A172 (cell line): ENCODE data around the gene PCDH9. TPM values are rescaled to one million over a fixed set of nuclear protein-coding genes. Genes with fewer than 3 reads are reported as not detected.
A peak's percentile ranks its signal among the peaks of the same experiment; 100 is the strongest.

Experiments
- DNase-seq: peaks from one replicate; pipeline ENCODE4 v3.0.0-alpha.2; 2015; ENCODE audit warnings: low spot score
- total RNA-seq: library from RNA; depleted of rRNA; stranded (reverse); fragments of >200 nt; shearing (Covaris generic); gene quantifications from 2 replicates; pipeline ENCODE4 v1.2.3, GENCODE V29; 2014

PCDH9 gene
- total RNA-seq, 1 experiment from 2014 or later = 0.02 TPM

DNA sequence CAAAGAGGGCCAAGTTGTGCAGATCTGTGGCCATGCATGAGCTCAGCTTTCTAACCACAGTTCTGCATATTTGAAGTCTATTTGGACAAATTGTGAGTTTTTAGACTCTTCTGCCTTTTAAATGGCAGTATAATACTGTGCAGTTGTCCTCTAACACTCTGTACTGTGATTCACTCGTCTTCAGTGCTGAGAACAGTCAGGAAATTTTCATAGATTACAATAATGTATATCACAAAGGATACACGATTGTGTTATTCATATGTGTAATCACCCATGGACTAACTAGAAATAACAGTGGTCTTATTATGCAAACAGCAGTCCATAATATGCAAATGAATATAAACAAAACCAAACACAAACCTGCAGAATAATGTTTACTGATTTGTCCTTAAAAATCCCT lies 259.1 kb downstream of the PCDH9 start:
- no peak for DNase-seq

DNA sequence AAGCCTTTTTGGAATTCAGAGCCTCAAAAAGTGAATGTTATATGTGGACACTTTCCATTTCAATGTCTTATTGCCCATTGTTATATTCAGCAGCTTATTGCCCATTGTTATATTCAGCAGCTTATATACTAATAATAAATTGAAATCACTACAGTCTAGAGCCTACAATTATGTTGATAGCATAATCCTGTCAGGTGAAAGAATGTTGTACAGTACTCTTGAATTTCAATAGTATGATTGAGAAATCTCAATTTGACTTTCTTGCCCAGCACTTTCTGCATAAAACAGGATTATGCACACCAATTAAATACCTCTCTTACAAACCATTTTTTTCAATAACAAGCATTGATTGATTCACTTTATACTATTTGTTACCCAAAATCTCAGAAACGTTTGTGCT lies 260.8 kb downstream of the PCDH9 start:
- DNase-seq = no peak

DNA sequence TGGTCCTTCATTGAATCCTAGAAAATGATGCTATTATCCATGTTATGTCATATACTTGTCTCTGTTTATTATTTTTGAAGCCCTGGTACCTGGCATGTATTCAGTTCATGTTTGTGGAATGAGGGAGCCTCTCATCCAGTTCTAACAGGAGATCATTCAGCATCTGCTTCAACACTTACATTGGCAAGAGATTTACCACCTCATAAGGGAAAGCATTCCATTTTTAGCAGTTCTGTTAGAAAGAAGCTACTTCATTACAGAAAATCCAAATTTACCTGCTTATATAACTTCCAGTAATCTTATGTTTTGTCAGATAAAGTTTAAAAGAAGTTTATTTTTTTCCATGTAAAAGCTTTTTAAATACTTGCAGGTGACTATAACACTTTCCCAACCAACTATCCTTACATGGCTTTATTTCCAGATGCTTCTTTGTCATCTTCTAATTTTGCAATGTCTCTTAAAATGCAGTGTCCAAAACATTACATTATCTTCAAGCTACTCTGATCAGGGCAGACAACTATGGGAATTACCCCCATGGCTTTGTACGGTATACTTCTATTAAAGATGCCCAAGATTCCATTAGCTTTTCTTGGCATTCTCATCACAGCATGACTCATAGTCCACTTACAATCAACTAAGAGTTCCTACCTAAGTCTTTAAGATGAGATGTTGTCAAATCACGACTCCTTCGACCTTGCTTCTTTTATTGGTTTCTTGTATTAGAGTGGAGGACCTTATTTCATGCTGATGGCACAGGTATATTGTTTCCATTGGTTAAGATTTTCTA lies 262.1 kb downstream of the PCDH9 start:
- no peak for DNase-seq

DNA sequence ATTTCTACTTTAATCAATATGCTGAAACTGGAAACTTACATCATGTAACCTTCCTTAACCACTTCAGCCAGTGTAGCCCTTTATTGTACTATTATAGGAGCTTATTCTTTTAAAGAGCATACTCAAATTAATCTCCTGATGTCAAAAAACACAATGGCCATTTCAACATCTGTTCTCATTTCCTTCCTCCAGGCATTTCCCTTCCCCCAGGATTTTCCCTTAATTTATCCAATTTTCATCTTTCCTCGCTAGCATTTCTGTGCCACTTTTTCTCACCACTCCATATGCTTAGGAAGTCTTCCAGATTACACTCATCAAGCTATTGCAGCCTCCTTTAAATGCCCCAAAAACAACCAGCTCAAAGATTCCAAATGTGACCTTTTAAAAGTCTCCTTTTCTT lies 265.0 kb downstream of the PCDH9 start:
- no peak for DNase-seq

DNA sequence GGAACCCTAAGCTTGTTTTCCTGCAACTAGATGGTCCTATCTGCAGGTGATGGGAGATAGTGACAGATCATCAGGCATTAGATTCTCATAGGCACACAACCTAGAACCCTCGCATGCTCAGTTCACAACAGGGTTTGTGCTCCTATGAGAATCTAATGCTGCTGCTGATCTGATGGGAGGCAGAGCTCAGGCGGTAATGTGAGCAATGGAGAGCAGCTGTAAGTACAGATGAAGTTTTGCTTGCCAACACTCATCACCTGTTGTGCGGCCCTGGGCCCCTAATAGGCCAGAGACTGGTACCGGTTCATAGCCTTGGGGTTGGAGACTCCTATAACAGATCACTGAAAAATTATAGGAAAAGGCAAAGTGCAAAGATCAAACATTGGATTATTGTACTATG lies 267.2 kb downstream of the PCDH9 start:
- no peak for DNase-seq

DNA sequence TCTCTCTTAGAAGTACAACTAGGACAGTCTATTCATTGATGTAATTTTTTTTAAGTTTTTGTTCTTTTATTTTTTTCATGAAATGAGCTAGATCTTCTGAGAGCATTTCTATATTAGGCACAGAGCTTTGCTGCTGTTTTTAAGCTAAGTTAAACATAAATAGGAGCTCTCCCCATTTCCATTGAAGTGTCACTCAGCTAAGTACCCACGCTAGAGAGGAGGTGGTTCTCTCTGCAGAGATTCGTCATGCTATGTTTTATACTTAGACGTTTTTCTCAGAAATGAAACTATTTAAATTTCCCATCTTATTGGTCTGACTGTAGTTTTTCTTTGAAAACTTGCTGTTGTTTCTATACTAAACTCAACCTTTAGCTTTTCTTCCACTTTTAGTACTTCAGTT lies 271.5 kb downstream of the PCDH9 start:
- no peak for DNase-seq

DNA sequence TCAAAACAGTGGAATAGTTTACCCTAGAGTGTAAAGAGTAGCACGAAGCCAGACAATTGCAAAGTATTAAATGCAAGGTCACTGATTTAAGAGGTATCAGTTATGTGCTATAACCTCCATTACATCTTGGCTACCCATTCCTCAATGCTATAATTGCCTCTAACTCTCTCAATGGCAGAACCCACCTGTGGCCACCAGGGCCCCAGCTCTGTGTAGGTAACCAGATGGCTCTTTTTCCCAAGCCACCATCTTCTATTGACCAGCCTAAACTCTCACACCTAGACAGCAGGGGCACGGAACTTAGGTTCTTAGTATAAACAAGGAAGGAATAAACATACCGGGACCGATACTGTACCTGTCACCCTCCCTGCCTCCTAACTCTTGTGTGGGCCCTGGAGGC lies 277.6 kb downstream of the PCDH9 start:
- DNase-seq = no peak

DNA sequence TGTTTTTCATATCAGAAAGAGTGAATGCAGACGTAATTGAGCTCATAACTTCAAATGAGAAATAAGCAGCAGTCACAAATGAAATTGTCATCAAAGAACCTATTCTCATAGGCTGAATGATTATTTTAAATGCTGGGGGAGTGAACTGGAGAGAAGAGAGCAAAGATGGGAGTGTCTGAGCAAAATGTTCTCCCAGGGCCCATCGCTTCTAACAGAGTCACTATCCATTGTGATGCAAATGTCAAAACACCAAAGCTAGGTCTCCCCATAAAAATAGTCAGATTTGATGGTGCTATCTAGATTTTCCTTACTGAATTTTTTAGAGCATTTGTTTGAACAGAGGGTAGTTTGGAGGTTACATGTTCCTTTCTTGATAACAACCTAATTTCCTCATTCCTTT lies 278.7 kb downstream of the PCDH9 start:
- no peak for DNase-seq

DNA sequence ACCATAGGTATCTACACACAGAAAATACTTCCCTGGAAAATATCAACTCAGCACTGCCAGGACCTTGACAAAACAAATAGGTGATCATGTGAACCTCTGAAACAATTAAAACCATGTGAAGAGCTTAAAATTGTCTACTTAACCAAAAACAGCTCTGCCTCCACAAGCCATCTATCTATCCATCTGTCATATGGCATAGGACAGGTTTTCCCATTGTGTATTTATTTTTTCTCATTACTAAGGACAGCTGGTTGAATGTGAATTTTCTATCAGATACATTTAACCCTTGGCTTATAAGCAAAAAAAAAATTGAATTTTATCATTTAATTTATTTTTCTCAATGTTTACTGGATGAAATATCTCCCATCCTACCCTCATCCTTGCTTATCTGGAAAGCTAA lies 279.5 kb downstream of the PCDH9 start:
- no peak for DNase-seq

DNA sequence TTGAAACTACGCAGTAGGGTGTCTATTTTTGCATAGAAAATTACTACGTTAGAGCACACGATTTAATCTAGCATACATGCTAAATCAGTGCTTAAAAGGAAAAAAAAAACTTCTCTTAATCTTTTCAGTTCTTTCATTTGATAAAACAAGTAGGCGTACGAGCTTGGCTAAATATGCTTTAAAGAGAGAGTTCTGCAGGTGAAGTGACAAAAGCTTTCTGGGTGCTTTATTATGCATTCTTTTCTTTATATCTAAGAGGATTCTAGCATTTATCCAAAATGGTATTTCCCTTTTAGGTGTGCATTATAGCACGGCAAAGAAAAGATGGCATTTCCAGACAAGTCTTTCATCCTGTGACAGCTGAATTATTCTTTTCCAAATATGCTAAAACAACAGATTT lies 281.2 kb downstream of the PCDH9 start:
- no peak for DNase-seq

DNA sequence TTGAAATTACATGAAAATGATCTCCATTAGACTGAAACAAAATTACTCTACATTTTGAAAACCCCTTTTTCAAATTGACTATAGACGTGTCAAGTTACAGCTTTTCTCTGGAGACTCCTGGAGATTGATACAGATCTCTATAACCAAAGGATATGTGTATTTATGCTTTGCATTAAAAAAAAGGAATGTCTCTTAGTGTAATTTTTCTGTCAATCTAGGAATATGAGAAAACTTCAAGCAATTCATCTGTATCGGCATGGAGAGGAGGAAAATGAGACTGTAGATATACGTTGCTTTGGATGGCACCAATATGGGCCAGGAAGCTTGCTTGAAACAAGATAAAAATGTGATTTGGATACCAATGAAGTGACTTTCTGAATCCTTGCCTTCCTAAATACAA lies 286.6 kb downstream of the PCDH9 start:
- no peak for DNase-seq

DNA sequence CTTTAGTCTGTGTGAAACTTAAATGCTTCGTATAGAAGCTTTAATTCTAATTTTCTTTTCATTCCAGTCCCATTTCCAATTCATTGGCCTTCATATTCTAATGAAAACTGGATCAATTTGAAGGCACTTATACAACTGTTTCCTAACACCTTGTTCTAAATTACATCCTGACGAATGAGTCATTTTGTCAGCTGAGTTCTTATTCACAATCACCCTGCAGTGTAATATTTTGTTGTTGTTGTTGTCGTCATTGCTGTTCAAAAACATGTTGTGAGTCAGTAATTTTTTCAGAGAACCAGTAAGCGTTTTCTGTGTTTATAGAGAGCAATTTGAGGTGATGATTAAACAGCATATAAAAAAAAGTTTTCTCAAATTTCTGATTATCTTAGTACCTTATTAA lies 290.0 kb downstream of the PCDH9 start:
- peak; percentile 22 for DNase-seq

DNA sequence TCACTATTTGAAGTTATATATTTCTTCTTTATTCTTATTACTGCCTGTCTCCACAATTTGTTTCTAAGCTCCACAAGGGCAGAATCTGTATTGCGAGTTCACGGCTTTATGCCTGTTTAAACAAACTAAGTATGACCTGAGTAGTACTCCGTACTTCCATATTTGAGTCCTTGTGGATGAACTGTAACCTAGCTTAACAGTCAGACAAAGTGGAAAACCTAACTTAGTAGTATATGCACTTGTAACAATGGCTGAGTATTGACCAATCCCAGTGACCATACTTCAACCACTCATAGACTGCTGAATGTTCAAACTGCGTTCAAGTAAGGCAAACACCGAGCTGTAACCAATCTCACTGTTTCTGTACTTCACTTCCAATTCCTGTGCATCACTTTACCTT lies 292.7 kb downstream of the PCDH9 start:
- DNase-seq = peak; percentile 46

DNA sequence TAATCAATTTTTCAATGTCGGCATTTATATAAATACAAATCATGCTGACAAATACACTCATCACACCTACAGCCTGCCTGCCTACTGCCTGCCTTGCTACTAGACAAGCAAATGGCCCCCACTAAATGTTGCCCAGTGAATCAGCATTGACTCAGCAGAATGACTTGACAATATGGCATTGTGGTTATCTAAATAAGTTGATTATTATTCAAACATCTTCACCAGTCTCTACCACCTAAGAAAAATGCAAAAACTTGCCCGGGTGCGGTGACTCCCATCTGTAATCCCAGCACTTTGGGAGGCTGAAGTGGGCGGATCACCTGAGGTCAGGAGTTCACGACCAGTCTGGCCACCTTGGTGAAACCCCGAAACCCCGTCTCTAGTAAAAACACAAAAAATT lies 296.1 kb downstream of the PCDH9 start:
- peak; percentile 79 for DNase-seq

DNA sequence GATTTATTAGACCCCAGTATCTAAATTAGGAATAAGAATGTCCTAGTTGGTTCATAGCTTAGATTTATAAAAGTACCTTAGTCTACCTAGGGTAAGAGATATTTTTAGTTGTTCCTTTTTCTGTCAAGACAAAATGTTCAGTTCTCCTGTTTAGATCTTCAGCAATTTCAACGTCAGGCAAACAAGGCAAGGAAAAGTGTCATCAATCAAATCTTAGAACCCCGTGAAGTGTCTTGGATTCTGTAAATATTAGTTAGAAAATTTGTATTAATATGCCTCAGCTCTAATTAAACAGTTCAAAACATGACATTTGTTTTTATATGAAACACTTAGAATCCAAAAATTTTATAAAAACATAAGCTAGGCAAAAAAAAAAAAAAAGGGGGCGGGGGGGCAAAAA lies 296.6 kb downstream of the PCDH9 start:
- DNase-seq = no peak

DNA sequence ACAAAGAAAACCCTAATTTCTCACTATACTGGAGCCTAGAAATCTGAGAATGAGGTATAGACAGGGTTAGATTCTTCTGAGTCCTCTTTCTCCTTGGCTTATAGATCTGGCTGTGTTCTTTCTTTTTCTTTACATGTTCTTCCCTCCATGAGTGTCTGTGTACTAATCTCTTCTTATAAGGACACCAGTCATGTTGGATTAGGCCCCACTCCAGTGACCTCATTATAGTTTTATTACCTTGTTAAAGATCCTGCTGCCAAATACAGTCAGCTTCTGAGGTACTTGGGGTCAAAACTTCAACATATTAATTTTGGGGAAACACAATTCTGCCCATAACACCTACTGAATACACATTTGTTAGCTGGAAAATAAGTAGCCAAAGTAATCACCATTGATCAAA lies 302.6 kb downstream of the PCDH9 start:
- DNase-seq = no peak

DNA sequence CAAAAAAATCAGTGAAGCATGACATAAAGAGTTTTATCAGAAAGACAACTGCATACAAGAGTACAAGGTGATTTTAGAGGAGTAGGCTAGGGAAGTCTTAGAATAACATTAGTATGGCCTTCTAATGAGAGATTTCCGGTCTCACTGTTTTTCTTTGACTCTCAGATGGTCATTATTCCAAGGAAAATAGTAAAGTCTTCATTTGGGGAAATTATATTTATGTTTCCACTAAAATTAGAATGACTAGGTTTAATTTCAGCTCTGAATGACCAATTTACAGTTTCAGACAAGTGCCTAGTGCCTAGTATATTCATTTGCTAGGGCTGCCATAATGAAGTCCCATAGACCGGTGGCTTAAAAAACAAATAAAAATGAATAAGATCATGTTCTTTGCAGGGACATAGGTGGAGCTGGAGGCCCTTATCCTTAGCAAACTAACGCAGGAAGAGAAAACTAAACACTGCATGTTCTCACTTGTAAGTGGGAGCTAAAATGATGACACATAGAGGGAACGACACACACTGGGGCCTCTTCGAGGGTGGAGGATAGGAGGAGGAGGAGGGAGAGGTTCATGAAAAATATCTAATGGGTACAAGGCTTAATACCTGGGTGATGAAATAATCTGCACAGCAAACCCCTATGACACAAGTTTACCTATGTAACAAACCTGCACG lies 303.1 kb downstream of the PCDH9 start:
- DNase-seq = no peak

DNA sequence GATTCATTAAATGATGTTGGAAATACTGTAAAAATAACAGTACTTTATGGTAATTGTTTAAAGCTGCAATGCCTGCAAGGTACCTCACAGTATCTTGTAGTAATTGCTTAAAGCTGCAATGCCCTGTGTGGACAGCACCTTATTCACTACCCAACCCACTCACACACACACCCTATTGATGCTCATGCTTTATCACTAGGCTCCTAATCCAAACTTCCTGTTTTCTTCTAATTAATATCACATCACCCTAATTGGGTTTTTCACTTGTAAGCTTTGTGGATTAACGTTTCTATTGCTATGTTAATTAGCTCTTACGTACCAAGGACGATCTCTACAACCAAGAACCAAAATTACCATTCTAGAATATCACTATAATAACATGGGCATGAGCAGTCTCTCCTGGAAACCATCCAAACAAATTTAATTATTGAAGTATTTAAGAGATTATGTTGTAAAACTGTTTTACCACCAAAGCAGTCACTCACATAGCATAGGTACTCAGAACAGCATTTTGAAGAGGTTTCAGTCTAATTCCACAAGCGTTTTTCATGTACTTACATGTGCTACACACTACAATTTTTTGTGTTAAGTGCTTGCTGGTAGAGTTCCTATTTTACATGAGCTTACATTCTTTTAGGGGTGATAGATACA lies 303.8 kb downstream of the PCDH9 start:
- DNase-seq = no peak

DNA sequence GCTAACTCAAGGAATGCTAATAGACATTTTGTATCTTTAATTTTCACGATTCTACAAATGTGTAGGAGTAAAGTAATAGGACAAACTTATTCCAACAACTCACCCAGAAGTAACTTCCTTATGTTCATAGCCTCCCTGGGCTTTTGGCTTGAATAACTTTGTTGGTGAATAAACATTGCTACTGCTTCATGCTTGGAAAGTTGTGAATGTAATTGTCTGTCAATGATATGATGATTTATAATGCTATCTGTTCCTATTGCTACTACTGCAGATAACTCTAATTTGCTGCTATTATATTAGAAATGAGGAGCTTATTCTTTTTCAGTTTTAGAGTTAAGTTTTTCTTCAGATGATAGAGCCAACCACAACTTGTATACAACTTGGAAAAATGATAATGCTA lies 307.7 kb downstream of the PCDH9 start:
- no peak for DNase-seq

DNA sequence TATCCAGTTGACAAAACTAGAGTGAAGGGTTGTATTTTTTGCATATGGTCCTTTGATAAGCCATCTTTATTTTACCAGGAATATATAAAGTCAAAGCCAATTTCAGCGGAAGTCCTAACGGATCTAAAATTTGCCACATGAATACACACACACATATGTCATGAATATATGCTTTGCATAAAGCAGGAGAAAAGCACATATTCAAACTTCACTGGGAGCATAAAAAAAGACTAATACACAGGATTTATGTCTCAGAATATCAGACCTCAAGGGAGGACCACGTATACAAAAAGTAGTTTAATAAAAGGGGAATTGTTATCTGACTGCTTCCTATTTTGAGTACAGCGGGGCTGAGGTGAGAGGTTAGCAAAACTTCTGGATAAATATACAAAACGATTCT lies 308.7 kb downstream of the PCDH9 start:
- no peak for DNase-seq

DNA sequence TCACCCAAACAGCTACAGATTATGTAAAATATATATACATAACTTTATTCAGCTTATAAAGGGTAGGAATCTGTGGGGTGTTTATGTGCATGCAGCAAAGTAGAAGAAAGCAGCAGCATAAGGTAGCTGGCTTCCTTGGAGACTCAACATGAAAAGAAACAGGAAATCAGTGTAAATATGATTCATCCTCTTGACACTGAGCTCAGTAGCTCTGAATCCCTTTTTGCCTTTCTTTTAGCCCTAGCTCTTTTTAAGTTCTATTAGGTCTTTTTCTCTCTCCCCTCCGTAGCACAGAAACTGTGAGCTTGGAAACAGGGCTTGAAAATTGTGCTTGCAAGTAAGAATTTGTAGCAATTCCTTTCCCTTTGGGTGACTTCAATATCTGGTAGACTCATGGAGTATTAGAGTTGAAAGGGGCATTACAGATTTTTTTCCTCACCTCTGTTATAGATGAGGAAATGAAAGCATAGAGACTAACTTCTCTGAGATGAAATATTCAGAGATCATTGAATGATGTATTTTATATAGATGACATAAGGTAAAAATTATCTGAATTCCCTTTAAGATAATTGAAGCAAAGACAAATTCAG lies 314.4 kb downstream of the PCDH9 start:
- DNase-seq = no peak

DNA sequence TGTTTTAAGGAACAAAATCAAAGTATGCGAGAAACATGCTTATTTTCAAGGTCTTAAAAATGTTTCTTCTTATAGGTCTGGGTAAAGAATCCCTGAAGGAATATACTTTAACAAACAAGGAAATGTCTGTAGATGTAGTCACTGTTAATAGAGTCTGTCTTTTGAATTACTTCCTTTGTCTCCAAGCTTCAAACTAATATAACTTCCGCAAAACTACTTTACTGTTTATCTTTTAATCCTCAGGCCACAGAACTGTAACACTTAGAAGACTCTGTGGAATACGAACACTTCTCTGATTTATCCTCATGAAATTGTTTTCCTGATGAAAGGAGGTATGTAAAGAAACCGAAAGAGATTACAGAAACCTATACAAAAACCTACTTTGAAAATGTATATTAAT lies 316.0 kb downstream of the PCDH9 start:
- DNase-seq = no peak

DNA sequence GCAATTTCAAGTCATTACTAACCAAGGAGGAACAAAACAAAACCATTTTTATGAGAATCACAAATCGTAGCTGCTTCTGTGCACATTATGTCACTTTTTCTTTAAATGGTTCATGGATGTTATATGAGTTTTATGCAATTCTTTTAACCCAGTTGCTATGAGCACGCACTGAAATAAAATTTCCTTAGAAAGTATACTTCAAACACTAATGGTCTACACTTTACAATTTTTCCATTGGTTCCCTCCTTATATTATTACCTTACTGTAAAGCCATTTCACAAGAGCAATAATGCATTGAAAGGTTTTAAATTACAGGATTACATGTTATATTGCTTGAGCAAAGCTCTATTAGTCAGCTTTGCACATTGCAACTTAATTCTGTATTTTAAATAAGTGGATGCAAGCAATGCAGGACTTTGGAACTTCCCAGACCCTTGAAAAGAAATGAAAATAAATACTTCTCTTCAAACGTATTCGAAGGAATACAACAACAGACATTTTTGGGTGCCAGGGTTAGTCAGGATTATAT lies 318.7 kb downstream of the PCDH9 start:
- no peak for DNase-seq
